A172 (cell line): Measurements from ENCODE around the gene MMP13. TPM values are rescaled to one million over a fixed set of nuclear protein-coding genes. Genes with fewer than 3 reads are reported as not detected.
A peak's percentile ranks its signal among the peaks of the same experiment; 100 is the strongest.
"Not testable (repeated sequence)": the region's sequence is repeated elsewhere in the genome, so short reads cannot be mapped to it uniquely, and the experiment has no call there.

Source experiments
- DNase-seq: peaks from one replicate; pipeline ENCODE4 v3.0.0-alpha.2; 2015; ENCODE audit warnings: low spot score
- total RNA-seq: library from RNA; depleted of rRNA; stranded (reverse); fragments of >200 nt; shearing (Covaris generic); gene quantifications from 2 replicates; pipeline ENCODE4 v1.2.3, GENCODE V29; 2014

The MMP13 gene
- total RNA-seq, 1 experiment from 2014 or later = 4.2 TPM

GRCh38 chr11:102936864-102937509 is 18.5 kb downstream of the MMP13 start:
- DNase-seq = no peak

- DNase-seq = no peak
These were observed 20.0 kb downstream of the MMP13 start for GRCh38 chr11:102935514-102935913.

DNA sequence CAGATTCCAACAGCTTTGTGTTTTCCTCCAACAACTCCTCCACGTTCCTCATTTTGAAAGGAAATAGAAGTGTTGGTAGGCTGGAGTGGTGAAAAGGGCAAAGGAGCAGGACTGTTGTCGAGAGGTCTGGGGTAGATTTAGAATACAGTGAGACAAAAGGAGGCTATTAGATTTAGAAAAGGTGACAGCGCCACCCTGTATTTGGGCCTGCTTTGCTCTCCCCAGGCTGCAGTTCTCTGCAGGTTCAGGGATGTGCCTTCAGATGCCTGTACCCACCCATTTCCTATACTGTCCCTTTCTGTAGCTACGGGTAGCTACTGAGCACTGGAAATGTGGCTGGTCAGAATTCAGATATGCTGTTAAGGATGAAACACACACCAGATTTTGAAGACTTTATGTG is 20.8 kb downstream of the MMP13 start:
- no peak for DNase-seq

DNA sequence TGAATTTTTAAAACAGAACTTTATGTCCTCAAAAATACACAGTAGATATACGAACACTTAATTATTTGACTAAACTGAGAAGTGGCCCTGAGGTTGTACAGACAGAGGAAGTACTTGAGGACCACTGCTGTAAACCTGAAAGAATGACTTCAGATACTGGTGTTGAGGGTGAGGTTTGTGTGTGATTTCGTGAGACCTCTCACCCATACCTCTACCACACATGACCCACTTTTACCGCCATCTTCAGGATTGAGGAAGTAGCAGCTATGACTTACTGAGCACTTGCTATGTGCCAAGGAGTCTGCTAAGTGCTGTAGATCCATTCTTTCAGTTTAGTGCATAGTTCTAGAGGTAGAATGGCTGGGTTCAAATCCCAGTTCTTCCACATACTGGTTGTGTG is 21.9 kb downstream of the MMP13 start:
- no peak for DNase-seq

DNA sequence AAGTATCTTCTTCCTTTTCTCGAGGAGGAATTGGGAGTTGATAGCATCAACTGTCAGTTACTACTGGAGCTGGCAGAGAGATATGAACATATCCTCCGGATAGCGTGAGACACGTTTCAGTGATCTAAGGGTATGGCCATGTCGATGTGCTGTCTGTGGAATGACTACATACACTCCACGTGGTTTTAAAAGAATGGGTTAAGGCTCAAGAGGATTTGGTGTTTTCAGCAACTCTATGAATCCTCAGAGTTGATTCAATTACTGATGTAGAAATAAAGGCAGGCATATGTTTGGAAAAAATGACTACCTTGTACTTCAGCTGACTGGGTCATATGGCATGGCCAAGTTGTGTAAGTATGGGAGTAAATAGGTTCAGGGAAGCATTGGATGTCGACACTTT is 22.9 kb downstream of the MMP13 start:
- no peak for DNase-seq

DNA sequence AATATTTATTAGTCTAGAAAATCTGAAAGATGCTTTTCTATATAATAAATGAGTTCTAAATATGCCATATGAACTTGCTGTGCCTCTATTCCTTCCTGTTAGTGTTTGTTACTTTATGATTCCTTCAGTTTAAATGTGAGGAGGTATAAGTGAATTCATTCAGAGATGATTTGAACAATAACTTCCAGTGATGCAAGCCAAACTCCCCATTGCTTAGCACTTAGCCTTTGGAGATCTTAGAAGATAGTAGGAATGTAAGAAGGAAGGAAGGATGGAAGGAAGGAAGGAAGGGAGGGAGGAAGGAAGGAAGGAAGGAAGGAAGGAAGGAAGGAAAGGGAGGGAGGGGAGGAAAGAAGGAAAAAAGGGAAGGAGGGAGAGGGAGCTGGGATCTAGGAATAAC is 25.1 kb downstream of the MMP13 start:
- no peak for DNase-seq

GRCh38 chr11:102929972-102930371 is 25.6 kb downstream of the MMP13 start:
- DNase-seq = no peak

GRCh38 chr11:102929166-102929565 is 26.4 kb downstream of the MMP13 start:
- no peak for DNase-seq

GRCh38 chr11:102928247-102928646 is 27.3 kb downstream of the MMP13 start:
- no peak for DNase-seq

DNA sequence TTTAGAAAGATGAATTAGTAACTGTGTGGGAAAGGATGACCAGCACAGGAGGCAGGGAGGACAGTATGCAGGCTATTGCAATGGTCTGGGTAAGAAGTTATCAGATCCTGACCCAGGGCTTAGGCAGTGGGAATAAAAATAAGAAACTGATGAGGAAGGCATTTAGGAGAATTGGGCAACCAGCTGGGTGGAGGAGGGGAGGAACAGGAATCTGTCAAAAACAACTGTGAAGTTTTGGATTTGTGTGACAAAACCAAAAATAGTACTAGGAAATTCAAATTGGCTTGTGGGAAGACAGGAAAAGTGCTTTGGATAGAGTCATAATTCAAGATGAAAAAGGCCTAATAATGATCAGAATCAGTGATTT is 27.9 kb downstream of the MMP13 start:
- no peak for DNase-seq

- DNase-seq = no peak
These were observed 28.4 kb downstream of the MMP13 start for GRCh38 chr11:102926961-102927623.

DNA sequence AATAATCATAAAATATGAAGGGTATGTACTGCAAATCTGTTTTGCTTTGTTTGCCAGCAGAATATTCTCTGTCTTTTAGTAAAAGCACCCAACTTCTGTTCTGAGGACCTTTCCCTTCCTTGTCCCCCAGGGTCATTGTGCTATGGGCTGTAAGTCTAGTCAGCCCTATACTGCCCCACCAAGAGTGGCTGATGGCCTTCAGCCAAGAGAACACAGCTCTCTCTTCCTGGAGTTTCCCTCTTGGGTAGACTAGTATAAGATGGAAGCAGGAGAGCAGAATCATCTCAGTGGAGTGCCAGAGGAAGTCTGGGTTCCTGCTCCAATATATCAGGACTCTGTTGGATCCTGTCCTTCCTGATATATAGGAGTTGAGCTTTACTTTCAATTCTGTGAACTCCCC is 29.0 kb downstream of the MMP13 start:
- DNase-seq = no peak

GRCh38 chr11:102925988-102926387 is 29.5 kb downstream of the MMP13 start:
- no peak for DNase-seq

- peak; percentile 27 for DNase-seq
These were observed 30.6 kb downstream of the MMP13 start for GRCh38 chr11:102924851-102925380.

- no peak for DNase-seq
These were observed 33.8 kb downstream of the MMP13 start for GRCh38 chr11:102921587-102922220.

- no peak for DNase-seq
These were observed 35.3 kb downstream of the MMP13 start for GRCh38 chr11:102920118-102920684.

DNA sequence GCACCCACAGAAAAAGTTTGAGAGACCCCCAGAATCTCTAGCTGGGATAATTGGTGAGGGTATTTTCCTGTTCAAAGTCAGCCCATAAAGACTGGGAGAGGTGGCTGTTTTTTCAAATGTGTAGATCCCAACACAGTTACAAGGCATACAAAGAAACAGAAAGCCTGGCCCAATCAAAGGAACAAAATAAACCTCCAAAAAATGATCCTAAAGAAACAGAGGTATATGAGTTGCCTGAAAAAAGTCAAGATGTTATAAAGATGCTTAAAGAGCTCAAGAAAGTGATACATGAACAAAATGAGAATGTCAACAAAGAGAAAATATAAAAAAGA is 40.5 kb downstream of the MMP13 start:
- DNase-seq = no peak

DNA sequence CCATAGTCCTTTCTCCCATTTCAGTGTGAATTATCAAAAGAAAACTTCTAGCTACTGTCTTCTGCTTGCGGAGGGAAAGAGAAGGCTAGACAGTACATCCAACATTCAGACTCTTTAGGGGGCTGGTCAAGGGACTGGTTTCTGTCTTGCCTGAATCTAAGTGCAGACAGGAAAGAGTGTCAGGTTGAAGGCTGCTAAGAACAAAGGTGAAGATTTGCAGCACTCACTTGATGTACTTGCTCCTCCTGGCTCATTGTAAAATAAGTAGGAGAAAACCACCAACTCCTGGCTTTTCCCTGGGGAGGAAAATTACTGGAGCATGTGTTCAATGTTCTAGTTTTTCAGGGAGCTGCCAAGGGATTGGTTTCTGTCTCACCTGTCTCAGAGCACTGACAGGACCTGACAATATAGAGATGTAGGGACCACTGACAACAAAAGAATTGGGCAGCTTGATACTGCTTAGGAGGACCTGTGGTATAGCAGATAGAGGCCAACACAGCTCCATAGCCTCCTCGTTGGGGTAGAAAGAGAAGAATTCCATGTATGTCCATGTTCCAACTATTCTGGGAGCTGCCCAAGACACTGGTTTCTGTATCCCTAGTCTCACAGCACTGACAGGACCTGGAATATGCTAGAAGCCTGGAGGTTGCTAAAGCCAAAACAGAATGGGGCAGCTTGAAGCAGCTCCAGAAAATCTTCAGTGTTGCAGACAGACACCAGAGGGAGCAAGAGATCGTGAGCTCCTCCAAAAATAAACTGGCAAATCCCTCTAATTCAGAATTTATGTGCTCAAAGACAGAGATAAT is 41.1 kb downstream of the MMP13 start:
- peak; percentile 13 for DNase-seq

GRCh38 chr11:102912482-102912830 is 43.1 kb downstream of the MMP13 start:
- DNase-seq = peak; percentile 1

DNA sequence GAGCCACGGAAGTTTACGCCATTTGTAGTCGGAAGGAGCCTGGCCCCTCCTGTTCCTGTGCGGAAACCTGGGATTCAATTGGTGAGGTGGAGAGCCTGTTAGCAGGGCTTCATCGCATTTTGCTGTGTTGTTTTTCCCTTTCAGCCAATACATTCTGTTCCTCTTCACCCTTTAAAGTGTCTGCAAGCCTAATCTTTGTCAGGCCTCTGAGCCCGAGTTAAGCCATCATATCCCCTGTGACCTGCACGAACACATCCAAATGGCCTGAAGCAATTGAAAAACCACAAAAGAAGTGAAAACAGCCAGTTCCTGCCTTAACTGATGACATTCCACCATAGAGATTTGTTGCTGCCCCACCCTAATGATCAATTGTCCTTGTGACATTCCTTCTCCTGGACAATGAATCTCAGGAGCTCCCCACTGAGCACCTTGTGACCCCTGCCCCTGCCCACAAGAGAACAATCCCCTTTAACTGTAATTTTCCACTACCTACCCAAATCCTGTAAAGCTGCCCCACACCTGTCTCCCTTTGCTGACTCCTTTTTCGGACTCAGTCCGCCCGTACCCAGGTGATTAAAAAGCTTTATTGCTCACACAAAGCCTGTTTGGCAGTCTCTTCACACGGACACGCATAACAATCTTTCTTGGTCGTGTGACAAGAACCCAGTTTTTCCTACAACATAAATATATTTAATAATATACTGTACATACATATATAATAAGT is 43.6 kb downstream of the MMP13 start:
- peak; percentile 6 for DNase-seq

GRCh38 chr11:102905848-102906247 is 49.7 kb downstream of the MMP13 start:
- not testable (repeated sequence) for DNase-seq
